GM12864 (cell line): ENCODE data around the gene C20orf96.

Experiments used
- DNase-seq: peaks from one replicate; pipeline ENCODE4 v3.0.0-alpha.2; 2011; ENCODE audit warnings: low read depth
- H3K4me3 ChIP-seq: 2 replicates; pipeline ENCODE4 v1.5.1; 2011; ENCODE audit warnings: mild to moderate bottlenecking, low read depth, low read length, control low read depth
- CTCF ChIP-seq: IDR thresholded peaks from 2 replicates; pipeline ENCODE4 v1.5.1; 2011; ENCODE audit warnings: low read depth, mild to moderate bottlenecking, moderate library complexity, low read length, control low read depth, inconsistent platforms; ENCODE audit errors: missing control alignments

C20orf96 gene

GRCh38 chr20:271069-271468, 19.5 kb downstream of the C20orf96 start:
- H3K4me3 ChIP-seq, result no peak overlapping the region
- DNase-seq, result no peak
- no peak for TF ChIP-seq CTCF

GRCh38 chr20:270517-270916, 20.0 kb downstream of the C20orf96 start:
- no peak for DNase-seq
- no peak for TF ChIP-seq CTCF
- H3K4me3 ChIP-seq, result no peak overlapping the region

GRCh38 chr20:266596-267562, 23.7 kb downstream of the C20orf96 start:
- peak; percentile 93 for TF ChIP-seq CTCF
- DNase-seq, result peak; percentile 47
- H3K4me3 ChIP-seq, result peak overlapping the region; percentile 45

- TF ChIP-seq CTCF, result no peak
- DNase-seq, result no peak
- H3K4me3 ChIP-seq, result no peak overlapping the region
These were observed 26.8 kb downstream of the C20orf96 start for GRCh38 chr20:263701-264100.

GRCh38 chr20:259981-260380, 30.6 kb downstream of the C20orf96 start:
- no peak for TF ChIP-seq CTCF
- no peak overlapping the region for H3K4me3 ChIP-seq
- no peak for DNase-seq

GRCh38 chr20:258963-259362, 31.6 kb downstream of the C20orf96 start:
- no peak overlapping the region for H3K4me3 ChIP-seq
- no peak for DNase-seq
- TF ChIP-seq CTCF, result no peak
